ENCODE data around the gene ZBTB39. TPM values are rescaled to one million over a fixed set of nuclear protein-coding genes. Genes with fewer than 3 reads are reported as not detected.

The ZBTB39 gene
- total RNA-seq, 1 experiment from 2014 or later: 5.2 TPM

- TF ChIP-seq, protein P1, sequence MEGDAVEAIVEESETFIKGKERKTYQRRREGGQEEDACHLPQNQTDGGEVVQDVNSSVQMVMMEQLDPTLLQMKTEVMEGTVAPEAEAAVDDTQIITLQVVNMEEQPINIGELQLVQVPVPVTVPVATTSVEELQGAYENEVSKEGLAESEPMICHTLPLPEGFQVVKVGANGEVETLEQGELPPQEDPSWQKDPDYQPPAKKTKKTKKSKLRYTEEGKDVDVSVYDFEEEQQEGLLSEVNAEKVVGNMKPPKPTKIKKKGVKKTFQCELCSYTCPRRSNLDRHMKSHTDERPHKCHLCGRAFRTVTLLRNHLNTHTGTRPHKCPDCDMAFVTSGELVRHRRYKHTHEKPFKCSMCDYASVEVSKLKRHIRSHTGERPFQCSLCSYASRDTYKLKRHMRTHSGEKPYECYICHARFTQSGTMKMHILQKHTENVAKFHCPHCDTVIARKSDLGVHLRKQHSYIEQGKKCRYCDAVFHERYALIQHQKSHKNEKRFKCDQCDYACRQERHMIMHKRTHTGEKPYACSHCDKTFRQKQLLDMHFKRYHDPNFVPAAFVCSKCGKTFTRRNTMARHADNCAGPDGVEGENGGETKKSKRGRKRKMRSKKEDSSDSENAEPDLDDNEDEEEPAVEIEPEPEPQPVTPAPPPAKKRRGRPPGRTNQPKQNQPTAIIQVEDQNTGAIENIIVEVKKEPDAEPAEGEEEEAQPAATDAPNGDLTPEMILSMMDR (IDR thresholded peaks at IDR 0.05; ENCODE audit: unreplicated experiment): no peak
- BruUV-seq (replicated peaks): no TSS peak
- H3K9me3 Mint-ChIP-seq (ENCODE audit: unreplicated experiment): no peaks in the 10 kb centered on the region
- no peak within 1 kb of the TSS for H3K27ac Mint-ChIP-seq (ENCODE audit: low read depth, unreplicated experiment)
- POLR2A ChIA-PET: interaction anchor here (0.6 kb wide), 1 partner anchor 317 kb away, joined by 3 read pairs; no protein-coding TSS in a partner anchor
- no peak for DNase-seq (ENCODE audit: unreplicated experiment)
- intact Hi-C loops (cut with micrococcal nuclease): no loop called here
- no peaks in the 10 kb centered on the region for H3K36me3 Mint-ChIP-seq (ENCODE audit: insufficient read depth, unreplicated experiment)
- no peak within 1 kb of the TSS for H3K4me3 Mint-ChIP-seq (ENCODE audit: unreplicated experiment)
- peaks cover 40% of the 10 kb centered on the region for H3K27me3 Mint-ChIP-seq (ENCODE audit: insufficient read depth, unreplicated experiment)
- no peaks in the 10 kb centered on the region for H3K4me1 Mint-ChIP-seq (ENCODE audit: insufficient read depth, unreplicated experiment)
- CTCF ChIA-PET: interaction anchor here (0.5 to 5.1 kb wide), 8 partner anchors 8 to 250 kb away, joined by 3 to 49 read pairs (median 5); no protein-coding TSS in a partner anchor
These were observed 10.0 kb upstream of the ZBTB39 start, which contains the start of gene TAC3 for GRCh38 chr12:57016348-57016747. TAC3 (minus strand) TSS chr12:57016529; CDS start chr12:57015797, 732 bp downstream.

DNA sequence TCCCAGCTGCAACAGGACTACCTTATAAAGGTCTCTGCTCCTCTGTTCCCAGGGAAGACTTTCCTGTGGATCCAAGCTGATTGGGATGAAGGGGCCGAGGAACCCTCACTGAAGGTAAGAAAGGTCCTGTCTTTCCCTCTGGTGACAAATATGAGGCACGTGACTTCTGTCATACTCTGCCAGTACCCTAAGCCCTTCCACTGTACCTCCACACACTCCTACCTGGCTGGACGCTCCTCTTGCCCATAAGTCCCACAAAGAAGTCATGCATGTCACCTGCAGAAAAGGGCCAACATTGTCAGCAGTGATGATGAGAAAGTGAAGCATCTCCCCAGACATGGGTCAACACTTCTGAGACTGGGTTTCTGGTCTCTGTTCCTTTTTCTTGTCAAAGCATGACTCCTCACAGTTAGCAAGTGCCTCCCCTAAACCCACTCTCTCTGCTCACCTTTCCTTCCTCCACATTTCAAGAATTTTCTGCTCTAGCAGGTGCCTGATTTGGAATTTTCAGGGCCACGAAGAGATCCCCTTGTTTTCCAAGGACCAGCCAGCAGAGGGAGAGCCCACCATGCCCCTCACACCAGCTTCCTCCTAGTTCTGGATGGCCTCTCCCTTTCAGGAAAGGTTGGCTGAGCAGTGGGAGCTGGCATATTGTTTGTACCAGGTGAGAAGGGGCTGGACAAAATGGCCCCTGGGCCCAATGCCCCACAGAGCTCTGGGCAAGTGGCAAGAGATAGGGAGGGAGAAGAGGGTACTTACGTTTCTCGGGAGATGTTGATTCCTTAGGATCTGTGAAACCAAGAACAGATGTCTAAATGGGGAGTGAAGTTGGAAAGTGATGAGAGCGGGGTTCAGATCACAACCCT, 6.5 kb upstream of the ZBTB39 start:
- H3K27ac Mint-ChIP-seq (ENCODE audit: low read depth, unreplicated experiment): no peak overlapping the region
- POLR2A ChIA-PET: no interaction called here
- BruUV-seq (replicated peaks): no TSS peak
- no peaks in the 10 kb centered on the region for H3K36me3 Mint-ChIP-seq (ENCODE audit: insufficient read depth, unreplicated experiment)
- H3K9me3 Mint-ChIP-seq (ENCODE audit: unreplicated experiment): no peaks in the 10 kb centered on the region
- TF ChIP-seq, protein P1 (IDR thresholded peaks at IDR 0.05; ENCODE audit: unreplicated experiment): no peak
- H3K4me3 Mint-ChIP-seq (ENCODE audit: unreplicated experiment): no peak overlapping the region
- no peak for DNase-seq (ENCODE audit: unreplicated experiment)
- peaks cover 40% of the 10 kb centered on the region for H3K27me3 Mint-ChIP-seq (ENCODE audit: insufficient read depth, unreplicated experiment)
- intact Hi-C loops (cut with micrococcal nuclease): no loop called here
- H3K4me1 Mint-ChIP-seq (ENCODE audit: insufficient read depth, unreplicated experiment): peaks cover 6% of the 10 kb centered on the region
- CTCF ChIA-PET: interaction anchor here (0.6 to 11.3 kb wide), 3 partner anchors 49 to 257 kb away, joined by 3 to 231 read pairs (median 5); no protein-coding TSS in a partner anchor

GRCh38 chr12:57011438-57012424, 5.4 kb upstream of the ZBTB39 start:
- Mint-ChIP-seq H3K36me3 (ENCODE audit: insufficient read depth, unreplicated experiment) (no peaks in the 10 kb centered on the region), H3K27me3 (ENCODE audit: insufficient read depth, unreplicated experiment) (peaks cover 40% of the 10 kb centered on the region), H3K9me3 (ENCODE audit: unreplicated experiment) (no peaks in the 10 kb centered on the region), H3K4me3 (ENCODE audit: unreplicated experiment) (no peak overlapping the region), H3K27ac (ENCODE audit: low read depth, unreplicated experiment) (no peak overlapping the region), H3K4me1 (ENCODE audit: insufficient read depth, unreplicated experiment) (peaks cover 6% of the 10 kb centered on the region)
- intact Hi-C loops (cut with micrococcal nuclease): no loop called here
- ChIA-PET POLR2A (interaction anchor here (0.8 kb wide), 1 partner anchor 33 kb away, joined by 3 read pairs; no protein-coding TSS in a partner anchor), CTCF (interaction anchor here (0.8 to 11.3 kb wide), 6 partner anchors 7 to 248 kb away, joined by 3 to 231 read pairs (median 4); no protein-coding TSS in a partner anchor)
- no TSS peak for BruUV-seq (replicated peaks)
- DNase-seq (ENCODE audit: unreplicated experiment): no peak
- TF ChIP-seq, protein P1 (IDR thresholded peaks at IDR 0.05; ENCODE audit: unreplicated experiment): no peak

Data from MCF 10A (cell line).